Sciatic nerve (tissue), 2 donors: ENCODE data around the gene MOB3B. TPM values are rescaled to one million over a fixed set of nuclear protein-coding genes. Genes with fewer than 3 reads are reported as not detected.

Experiments
- ATAC-seq: fragments of 200-7000 bp; cut with Tn5 transposase; one replicate; pipeline ENCODE4 v1.9.1; 2020; ENCODE audit warnings: mild to moderate bottlenecking, moderate library complexity
- DNase-seq: peaks from one replicate; pipeline ENCODE4 v3.0.0-alpha.2; 2020; ENCODE audit warnings: low spot score
- intact Hi-C: fragments of 100-400 bp; cut with DNase I; formaldehyde crosslinking; loops from one replicate; pipeline ENCODE4 v1.14.2; 2022
- total RNA-seq: library from RNA; stranded (reverse); fragmentation: NEBNext Ultra II Directional; extraction: Animal tissue kit (Norgen Biotek cat#: 25700); gene quantifications from one replicate; pipeline ENCODE4 v1.2.1, GENCODE V29; 2021
- donor health status: DM: no; HTN: no; CAD: no.
- donor health status: DM: no; HTN: no; CAD: no.

Gene MOB3B
- total RNA-seq, 1 donor from 2014 or later: 14.9 TPM

- ATAC-seq: no peak
- intact Hi-C loops: no loop called here
- no peak for DNase-seq
Observed at GRCh38 chr9:27293996-27294395, 235.6 kb downstream of the MOB3B start.

GRCh38 chr9:27292659-27293405 lies 236.8 kb downstream of the MOB3B start:
- peak; percentile 67 for DNase-seq
- intact Hi-C loops: no loop called here
- ATAC-seq: peak; percentile 93

DNA sequence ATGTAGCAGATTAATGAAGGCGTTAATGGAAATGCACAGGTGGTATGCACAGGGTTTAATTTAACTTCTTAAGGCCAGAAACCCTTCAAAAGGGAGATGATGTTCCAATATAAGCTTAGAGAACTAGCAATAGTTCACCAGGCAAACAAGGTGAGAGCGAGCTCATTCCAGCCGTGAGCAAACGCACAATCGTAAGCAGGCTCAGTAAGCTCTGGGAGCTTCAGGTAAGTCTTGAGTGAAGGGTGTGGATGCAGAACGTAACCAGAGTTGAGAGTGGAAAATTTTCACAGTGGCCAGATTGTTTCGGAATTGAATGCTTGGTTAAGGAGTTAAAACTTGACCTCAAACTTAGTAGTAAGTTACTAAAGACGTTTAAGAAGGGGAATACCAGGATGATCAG lies 238.3 kb downstream of the MOB3B start:
- no peak for ATAC-seq

DNA sequence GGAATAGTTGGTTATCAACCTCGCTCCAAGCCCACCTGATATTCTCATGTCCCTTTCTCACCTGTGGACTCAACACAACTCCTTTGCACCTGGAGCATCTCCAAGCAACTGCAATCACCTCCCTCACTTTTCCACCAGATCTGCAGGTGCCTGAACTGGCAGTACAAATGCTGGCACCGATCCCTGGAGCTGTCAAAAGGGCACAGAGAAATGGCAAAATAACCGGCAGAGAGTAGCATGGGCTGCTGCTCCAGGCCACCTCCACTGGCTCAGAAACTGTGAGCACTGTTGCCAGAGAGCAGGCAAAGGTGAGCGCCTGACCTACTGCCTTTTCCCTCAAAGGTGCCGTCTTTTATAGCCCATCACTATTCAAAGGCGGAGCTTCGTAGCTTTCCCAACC lies 247.3 kb downstream of the MOB3B start:
- ATAC-seq (no peak), DNase-seq (no peak)
- intact Hi-C loops: no loop called here

More for the DNA sequence above, 238.3 kb downstream of the MOB3B start:
- DNase-seq: no peak
- intact Hi-C loops: no loop called here

- ATAC-seq: no peak
- DNase-seq: no peak
- intact Hi-C loops: no loop called here
Observed at GRCh38 chr9:27280860-27281259, 248.8 kb downstream of the MOB3B start.

DNA sequence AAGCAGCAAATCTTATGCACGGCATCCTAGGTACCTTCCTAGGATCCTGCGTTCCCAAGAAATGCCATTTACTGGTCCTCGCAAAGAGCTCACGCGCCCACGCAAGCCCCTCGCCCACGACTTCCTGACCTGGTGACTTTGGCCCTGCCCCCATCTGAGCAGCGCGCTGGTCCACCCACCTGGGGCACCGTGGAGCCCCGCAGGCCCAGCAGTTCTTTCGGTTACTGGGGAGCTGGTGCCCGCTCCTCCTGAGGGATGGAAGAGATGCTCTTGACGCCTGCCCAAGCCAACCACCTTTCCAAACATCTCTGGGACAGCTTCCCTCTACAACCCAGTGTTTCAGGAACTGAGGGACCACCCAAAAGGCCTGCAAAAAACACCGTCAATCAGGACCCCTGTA lies 249.4 kb downstream of the MOB3B start:
- ATAC-seq: no peak
- intact Hi-C loops: no loop called here
- DNase-seq: no peak

- ATAC-seq: no peak
- intact Hi-C loops: loop anchor here (10.0 kb wide), 1 partner anchor 245 kb away; no protein-coding TSS in a partner anchor
- no peak for DNase-seq
Observed at GRCh38 chr9:27279611-27280010, 250.0 kb downstream of the MOB3B start.

DNA sequence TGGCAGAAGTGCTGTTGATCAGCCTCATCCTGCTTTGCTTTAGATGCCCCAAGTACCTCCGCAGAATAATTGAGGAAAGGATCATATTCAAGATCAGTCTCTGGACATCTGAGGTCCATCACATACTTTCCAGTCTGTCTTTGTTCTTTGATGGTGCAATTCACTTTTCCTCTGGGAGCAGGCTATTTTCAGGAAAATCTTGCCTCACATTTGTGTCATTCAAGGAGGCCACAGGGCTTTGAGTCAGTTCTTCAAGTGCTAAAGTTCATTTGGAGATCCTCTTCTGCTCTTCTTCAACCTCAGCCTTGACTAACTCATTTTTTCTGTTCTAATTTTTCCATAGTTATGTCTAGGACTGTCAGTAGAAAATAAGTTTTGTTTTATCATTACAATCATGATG lies 251.2 kb downstream of the MOB3B start:
- peak; percentile 83 for ATAC-seq
- intact Hi-C loops: loop anchor here (10.0 kb wide), 1 partner anchor 244 kb away; no protein-coding TSS in a partner anchor
- DNase-seq: no peak

GRCh38 chr9:27276193-27277030 lies 253.2 kb downstream of the MOB3B start:
- DNase-seq (no peak), ATAC-seq (peak; percentile 41)
- intact Hi-C loops: loop anchor here (10.0 kb wide), 1 partner anchor 242 kb away; no protein-coding TSS in a partner anchor

Other genes starting within 250 kb of the MOB3B start
- 0.49 TPM for gene EQTN, start 232.7 kb downstream of the MOB3B start, total RNA-seq
- gene IFNK, start 5.5 kb downstream of the MOB3B start, total RNA-seq: not detected
- gene C9orf72, start 43.7 kb upstream of the MOB3B start, total RNA-seq: 23.2 TPM